AG04449 (cell line): ENCODE measurements around the gene MEAK7.

Source experiments
- CTCF ChIA-PET: fragments of 350-600 bp; formaldehyde crosslinking; extraction: SDS; loops from one replicate; lab custom pipeline; 2021; ENCODE audit warnings: antibody characterized with exemption; lab: Yijun Ruan, JAX
- POLR2A ChIA-PET: fragments of 400-600, 350-600 bp; formaldehyde crosslinking; extraction: SDS; loops from one replicate; lab custom pipeline; 2020; ENCODE audit warnings: antibody characterized with exemption, inconsistent platforms; lab: Yijun Ruan, JAX
- DNase-seq: peaks from one replicate; pipeline ENCODE4 v3.0.0-alpha.2; 2010; ENCODE audit warnings: low read depth, low spot score
- H3K4me3 ChIP-seq: 2 replicates; pipeline ENCODE4 v1.5.1; 2011; ENCODE audit warnings: low read depth, mild to moderate bottlenecking, control low read depth, low read length
- TF ChIP-seq, protein P1 (sequence below): IDR thresholded peaks from one replicate; pipeline ENCODE4 v1.5.1; 2011; ENCODE audit warnings: mild to moderate bottlenecking, moderate library complexity, low read length, control low read depth, inconsistent platforms; ENCODE audit not compliant: insufficient read depth; ENCODE audit errors: missing control alignments

The MEAK7 gene, protein sequence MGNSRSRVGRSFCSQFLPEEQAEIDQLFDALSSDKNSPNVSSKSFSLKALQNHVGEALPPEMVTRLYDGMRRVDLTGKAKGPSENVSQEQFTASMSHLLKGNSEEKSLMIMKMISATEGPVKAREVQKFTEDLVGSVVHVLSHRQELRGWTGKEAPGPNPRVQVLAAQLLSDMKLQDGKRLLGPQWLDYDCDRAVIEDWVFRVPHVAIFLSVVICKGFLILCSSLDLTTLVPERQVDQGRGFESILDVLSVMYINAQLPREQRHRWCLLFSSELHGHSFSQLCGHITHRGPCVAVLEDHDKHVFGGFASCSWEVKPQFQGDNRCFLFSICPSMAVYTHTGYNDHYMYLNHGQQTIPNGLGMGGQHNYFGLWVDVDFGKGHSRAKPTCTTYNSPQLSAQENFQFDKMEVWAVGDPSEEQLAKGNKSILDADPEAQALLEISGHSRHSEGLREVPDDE

DNA sequence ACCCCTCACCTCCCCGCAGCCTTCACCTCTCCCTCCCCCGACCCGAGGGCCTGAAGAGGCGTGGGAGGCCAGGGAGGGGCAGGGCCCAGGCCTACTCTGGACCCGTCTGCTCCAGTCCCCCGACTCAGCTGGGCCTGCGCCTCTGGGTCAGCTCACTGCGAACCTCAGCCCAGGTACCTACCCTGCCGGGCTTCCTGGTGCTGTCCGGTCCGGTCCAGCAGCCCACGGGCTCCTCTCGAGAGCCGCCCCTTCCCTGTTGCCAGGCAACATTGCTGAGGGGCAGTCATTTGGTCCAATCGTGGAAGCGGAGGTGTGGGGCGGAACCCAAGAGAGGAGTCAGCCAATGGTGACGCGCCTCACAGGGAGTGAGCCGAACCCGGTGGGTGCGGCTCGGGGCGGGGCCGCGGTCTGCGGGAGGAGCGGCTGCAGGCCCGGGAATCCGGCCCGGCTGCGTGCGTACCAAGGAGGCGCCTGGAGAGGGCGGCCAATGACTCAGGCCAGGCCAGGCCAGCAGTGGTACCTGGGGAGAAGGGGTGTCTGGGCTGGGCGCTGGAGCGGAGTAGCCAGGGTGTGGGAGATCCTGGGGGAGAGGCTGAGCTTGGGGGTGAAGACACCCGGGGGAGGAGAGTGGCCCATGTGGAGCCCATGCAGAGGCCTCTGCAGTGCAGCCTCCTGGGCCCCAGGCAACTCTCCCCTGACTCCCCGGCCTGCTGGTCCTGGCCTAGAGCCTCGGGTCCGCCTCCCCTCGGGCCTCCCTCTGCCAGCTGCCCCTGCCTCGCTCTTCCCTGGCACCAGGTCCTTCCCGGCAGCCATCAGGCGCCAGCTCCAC, at the start of gene MEAK7:
MEAK7 (minus strand) TSS at position 240 of the 829 bp plus-strand sequence. CDS start 6,573 bp downstream, outside the sequence.
- DNase-seq = peak; percentile 77
- peak within 1 kb of the TSS; percentile 100 for H3K4me3 ChIP-seq
- CTCF ChIA-PET = interaction anchor here (0.7 to 12.3 kb wide), 25 partner anchors 9 to 465 kb away, joined by 3 to 446 read pairs (median 7); partner anchors contain the start of gene COTL1
- TF ChIP-seq, protein P1, sequence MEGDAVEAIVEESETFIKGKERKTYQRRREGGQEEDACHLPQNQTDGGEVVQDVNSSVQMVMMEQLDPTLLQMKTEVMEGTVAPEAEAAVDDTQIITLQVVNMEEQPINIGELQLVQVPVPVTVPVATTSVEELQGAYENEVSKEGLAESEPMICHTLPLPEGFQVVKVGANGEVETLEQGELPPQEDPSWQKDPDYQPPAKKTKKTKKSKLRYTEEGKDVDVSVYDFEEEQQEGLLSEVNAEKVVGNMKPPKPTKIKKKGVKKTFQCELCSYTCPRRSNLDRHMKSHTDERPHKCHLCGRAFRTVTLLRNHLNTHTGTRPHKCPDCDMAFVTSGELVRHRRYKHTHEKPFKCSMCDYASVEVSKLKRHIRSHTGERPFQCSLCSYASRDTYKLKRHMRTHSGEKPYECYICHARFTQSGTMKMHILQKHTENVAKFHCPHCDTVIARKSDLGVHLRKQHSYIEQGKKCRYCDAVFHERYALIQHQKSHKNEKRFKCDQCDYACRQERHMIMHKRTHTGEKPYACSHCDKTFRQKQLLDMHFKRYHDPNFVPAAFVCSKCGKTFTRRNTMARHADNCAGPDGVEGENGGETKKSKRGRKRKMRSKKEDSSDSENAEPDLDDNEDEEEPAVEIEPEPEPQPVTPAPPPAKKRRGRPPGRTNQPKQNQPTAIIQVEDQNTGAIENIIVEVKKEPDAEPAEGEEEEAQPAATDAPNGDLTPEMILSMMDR = peak; percentile 39
- POLR2A ChIA-PET = interaction anchor here (0.8 to 2.3 kb wide), 3 partner anchors 112 to 205 kb away, joined by 3 to 8 read pairs (median 4); partner anchors contain the start of gene COTL1

DNA sequence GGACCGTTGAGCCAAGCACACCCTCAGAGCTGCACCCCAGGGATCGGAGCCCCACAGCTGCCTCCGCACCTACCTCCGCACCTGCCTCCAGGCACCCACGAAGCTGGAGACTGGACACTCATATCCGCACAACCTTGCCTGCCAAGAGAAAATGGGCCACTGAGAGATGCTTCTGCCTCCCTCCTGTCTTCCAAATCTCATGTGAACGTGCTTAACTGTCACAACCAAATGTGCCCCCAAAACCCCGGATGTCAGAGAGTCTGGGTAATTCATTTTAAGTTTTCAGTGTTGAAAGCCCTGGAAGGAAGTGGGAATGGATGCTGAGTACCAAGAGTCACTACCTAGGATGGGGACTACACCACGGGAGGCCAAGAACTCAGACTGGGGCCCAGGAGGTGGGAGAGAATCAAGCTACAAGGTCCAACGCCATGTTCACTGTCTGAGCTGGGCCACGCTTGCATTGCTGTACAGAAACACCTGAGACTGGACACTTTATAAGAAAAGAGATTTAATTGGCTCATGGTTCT, 49.5 kb upstream of the MEAK7 start:
- no peak for DNase-seq
- CTCF ChIA-PET = no interaction called here
- H3K4me3 ChIP-seq = no peak overlapping the region
- TF ChIP-seq, protein P1 = no peak
- POLR2A ChIA-PET = no interaction called here

DNA sequence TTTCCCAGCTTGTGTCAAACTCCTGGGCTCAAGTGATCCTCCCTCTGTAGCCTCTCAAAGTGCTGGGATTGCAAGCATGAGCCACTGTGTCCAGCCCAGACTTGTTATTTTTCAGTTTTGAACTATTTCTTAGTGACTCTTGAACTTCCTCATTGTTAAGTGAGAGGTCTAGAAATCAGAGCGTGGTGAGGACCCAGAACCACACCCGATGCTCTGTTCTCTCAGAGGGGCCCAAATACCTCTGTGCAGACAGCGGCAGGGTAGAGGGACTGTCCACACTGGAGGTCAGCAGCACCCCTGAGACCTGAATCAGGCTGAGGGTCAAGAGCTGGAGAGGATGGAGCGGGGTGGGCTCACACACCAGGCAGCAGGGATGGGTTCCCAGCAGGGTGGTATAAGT, 47.7 kb upstream of the MEAK7 start:
- H3K4me3 ChIP-seq = no peak overlapping the region
- DNase-seq = no peak
- CTCF ChIA-PET = interaction anchor here (1.0 to 1.7 kb wide), 2 partner anchors 41 to 70 kb away, joined by 3 to 4 read pairs; no protein-coding TSS in a partner anchor
- TF ChIP-seq, protein P1 = no peak
- POLR2A ChIA-PET = no interaction called here

DNA sequence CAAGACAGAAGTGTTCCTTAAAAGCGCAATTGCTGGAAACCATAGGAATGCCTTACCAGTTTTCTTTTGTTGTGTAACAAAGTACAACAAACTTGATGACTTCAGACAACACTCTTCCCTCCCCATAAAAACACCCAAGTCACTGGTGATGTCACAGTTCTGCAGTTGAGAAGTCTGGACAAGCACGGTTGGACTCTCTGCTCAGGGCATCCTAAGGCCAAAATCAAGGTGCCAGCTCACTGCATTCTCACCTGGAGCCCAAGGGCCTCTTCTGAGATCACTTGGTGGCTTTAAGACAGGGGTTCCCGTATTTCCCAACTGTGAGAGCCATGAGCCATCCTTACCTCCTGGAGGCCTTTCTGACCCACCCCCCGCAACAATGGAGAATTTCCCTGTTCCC, 45.6 kb upstream of the MEAK7 start:
- TF ChIP-seq, protein P1 = no peak
- ChIA-PET POLR2A (no interaction called here), CTCF (interaction anchor here (1.8 kb wide), 1 partner anchor 8 kb away, joined by 4 read pairs; no protein-coding TSS in a partner anchor)
- no peak overlapping the region for H3K4me3 ChIP-seq
- no peak for DNase-seq

DNA sequence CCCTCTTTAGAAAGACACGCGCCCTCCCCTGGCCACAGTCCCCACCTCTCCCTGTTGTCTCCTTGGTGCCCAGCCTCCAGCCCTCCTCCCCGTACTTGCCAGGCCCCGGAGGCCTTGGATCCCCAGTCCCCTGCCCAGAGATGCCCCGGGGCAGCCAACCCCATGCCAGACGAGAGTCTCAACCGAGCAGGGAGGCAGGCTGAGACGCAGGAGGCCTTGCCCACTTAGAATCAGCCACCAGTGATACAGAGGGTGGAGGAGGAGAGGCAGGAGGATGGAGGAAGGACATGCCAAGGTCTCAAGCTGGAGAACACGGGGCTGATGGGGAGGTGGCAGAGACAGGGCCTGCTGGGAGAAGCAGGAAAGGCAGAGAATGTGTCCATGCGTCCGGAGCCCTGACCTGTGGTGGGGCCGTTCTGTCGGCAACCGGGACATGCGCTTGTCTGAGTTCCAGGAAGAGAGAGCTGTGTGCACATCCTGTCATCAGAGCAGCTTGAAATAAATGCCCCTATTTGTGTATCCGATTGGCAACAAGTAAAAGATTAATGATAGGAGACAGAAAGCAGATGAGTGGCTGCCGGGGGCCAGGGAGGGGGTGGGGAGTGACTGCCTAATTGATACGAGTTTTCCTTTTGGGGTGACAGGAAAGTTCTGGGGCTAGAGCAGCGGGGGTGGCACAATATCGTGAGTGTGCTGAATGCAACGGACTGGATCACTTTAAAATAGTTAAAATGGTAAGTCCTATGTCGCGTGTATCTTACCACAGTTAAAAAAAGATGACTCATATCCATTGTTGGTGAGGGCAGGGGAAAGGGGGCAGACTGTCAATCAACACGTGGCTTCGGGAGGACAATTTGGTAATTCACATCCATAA, 44.7 kb upstream of the MEAK7 start:
- ChIA-PET CTCF (interaction anchor here (1.8 kb wide), 1 partner anchor 9 kb away, joined by 4 read pairs; no protein-coding TSS in a partner anchor), POLR2A (no interaction called here)
- no peak overlapping the region for H3K4me3 ChIP-seq
- TF ChIP-seq, protein P1 = no peak
- no peak for DNase-seq
